Stimulated activated CD4-positive, alpha-beta T cell treated with anti-CD3 and anti-CD28 coated beads, Interleukin-4, amount 100 ng/mL, for 48 hours (primary cell): ENCODE measurements around the gene MRTFA.

Source experiments
- DNase-seq, 2 donors: peaks; one replicate each; pipeline ENCODE4 v3.0.0-alpha.2; 2020; ENCODE audit warnings: low read depth in 2 of 2

Gene MRTFA

GRCh38 chr22:40428796-40429195, 207.7 kb downstream of the MRTFA start:
- DNase-seq, result no peak

- DNase-seq, result no peak
These were observed 209.8 kb downstream of the MRTFA start for GRCh38 chr22:40426594-40427333.

DNA sequence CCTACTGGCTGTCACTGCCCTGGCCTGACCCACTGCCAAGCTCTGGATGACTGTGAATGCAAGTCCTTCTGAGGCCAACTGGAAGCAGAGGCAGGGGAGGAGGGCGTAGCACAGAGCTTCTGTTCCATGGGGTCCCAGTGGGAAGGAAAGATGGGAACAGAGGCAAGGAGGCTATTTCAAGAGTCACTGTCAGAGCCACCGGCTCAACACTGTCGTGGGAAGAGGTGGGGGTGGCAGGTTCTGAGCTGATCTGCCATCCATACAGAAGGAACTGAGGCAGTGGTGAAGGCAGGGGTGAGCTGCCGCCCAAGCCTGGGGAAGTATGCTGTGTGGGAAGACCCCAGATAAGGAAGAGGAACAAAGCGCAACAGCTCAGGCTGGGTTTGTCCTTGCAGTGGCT, 211.4 kb downstream of the MRTFA start:
- no peak for DNase-seq

DNA sequence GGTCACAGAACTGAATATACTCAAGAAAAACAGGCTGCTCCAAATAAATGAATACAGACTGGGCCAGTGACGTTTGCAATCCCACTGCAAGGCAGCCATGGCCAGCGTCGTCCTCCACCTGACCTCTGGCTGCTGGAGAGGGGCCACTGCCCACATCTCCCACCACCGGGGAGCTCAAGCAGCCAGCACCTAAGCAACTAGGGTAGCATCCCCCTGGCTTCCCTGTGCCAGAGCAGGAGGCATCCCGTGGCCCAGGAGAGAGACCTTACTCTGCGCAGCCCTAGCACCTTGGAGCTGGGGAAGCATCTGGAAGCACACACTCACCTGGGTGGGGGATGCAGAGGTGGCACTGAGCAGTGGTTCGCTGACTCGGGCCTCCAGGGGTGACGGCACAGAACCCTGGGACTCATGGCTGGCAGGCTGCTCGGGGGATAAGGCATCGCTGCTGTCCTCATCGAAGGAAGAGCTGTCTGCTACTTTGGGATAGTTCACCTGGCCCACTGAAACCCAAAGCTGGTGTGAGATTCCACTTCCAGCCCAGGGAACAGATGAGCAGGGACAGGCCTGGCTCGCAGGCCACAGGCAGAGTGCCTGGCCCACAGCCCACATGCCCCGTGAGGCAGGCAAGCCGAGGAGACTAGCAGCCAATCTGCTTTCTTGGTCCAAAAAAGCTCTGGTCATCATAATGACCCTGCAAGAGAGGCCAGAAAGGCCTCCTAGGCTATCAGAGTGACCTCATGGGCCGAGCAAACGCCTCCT, 212.5 kb downstream of the MRTFA start:
- DNase-seq, result no peak

DNA sequence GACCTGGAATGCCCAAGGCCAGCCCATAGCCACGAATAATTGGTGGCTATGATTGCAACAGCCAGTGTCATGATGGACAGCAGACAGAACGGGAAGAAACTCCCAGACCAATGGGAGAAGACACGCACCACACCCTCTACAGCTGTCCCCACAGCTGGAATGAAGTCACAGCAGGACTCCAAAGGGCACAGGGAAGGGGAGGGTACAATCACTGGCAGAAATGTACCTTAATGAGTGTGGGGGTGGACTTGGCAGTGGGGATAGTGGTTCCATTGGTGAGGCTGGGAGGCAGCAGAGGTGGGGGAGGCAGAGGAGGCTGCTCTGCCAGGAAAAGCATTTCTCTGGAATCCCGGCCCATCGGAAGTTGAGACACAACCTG, 213.2 kb downstream of the MRTFA start:
- DNase-seq, result no peak

- DNase-seq, result no peak
These were observed 213.8 kb downstream of the MRTFA start for GRCh38 chr22:40422558-40423309.

DNA sequence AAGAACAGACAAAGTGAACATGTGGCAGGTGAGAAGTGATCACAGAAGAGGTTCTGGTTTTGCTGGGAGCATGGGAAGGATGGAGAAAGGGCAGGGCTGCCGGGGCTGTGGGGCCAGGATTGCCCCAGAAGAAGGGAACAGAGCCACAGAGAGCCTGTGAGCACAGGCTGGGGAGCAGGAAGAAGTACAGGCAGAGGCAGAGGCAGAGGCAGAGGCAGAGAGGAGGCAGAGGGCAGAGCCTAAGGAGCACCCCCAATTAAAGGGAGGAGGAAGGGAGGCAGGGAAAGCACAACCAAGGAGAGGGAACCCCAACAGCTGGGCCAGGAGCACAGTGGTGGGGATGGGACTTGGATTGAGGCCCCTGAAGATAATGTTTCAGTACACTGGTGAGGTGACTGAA, 214.6 kb downstream of the MRTFA start:
- no peak for DNase-seq

DNA sequence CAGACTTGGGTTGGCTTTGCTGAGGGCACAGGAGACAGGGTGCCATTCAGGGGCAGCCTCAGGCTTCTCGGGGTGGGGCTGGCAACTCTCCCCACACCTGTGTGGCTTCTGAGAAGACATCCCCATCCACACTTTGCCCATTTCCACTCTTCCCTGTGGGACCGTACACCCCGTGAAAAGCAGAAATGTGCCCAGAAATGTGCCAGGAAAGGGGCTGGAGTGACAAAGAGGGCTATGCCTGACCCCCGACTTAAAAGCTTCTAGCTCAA, 215.5 kb downstream of the MRTFA start:
- DNase-seq, result no peak

- DNase-seq, result no peak
These were observed 216.0 kb downstream of the MRTFA start for GRCh38 chr22:40420341-40421081.

DNA sequence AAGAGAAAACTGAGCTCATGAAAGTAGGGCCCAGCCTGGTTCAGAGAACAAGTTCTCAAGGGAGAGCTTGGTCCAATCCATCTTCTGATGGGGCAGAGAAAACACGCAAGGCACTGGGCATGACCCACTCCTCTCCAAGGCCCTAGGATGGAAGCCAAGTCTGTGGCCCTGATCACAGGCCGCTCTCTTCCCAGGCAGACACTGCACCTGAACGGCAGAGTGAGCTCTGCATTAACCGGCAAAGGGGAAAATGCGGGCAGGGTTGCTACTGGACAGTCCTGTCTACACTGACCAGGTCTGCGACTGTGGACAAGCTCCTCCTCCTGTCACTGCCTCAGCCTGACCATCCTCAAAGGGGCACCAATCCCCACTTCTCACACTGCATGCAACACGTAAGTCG, 216.8 kb downstream of the MRTFA start:
- DNase-seq, result no peak

GRCh38 chr22:40418366-40419201, 217.9 kb downstream of the MRTFA start:
- DNase-seq, result no peak

DNA sequence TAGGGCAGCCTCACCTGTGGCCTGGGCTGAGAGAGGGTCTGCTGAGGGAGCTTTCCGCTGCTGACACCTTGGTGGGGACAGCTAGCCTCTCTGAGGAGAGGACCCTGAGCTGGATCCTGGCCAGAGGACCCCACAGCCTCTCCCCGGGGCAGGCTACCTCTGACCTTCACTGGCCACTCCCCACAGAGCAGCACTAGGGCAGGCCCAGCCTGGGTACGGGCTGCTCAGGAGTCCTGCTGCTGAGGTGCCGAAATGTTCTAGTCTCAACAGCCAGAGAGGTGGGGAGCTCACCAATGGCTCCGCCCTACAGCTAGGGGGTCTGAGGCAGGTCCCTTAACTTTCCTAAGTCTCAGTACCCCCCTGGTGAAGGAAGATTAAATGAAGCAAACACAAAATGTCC, 218.6 kb downstream of the MRTFA start:
- no peak for DNase-seq

GRCh38 chr22:40417041-40417440, 219.5 kb downstream of the MRTFA start:
- no peak for DNase-seq

DNA sequence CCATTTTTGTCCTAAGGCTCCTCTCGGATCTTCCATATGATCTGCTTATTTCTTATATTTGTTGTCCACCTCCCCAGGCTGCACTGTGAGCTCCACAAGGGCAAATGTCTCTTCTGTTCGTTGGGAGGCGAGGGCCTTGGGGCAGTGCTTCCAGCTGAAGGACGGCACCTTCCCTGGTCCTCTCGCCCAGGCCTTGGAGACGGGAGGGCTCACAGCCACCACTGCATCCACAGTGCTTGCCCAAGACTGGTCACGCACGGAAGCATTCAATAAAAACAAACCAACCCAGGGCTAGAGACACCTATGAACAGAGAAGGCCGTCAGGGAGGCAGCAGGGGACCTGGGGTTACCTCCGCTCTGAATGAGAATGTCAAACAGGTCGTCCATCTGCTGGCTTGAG, 219.9 kb downstream of the MRTFA start:
- DNase-seq, result no peak

GRCh38 chr22:40416267-40416570, 220.3 kb downstream of the MRTFA start:
- no peak for DNase-seq

- no peak for DNase-seq
These were observed 220.8 kb downstream of the MRTFA start for GRCh38 chr22:40415531-40416266.

GRCh38 chr22:40414838-40415505, 221.5 kb downstream of the MRTFA start:
- DNase-seq, result no peak

DNA sequence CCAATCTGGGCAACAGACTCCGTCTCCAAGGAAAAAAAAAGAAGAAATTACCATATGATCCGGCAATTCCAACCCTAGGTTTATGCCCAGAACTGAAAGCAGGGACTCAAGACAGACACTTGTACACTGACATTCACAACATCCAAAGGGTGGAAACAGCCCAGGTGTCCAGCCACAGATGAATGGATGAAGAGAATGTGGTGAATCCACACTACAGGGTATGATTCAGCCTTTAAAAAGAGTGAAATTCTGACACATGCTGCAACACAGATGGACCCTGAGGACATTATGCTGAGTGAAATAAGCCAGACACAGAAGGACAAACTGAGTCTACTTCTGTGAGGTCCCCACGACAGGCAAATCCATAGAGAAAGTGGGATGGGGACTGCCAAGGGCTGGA, 222.2 kb downstream of the MRTFA start:
- no peak for DNase-seq

DNA sequence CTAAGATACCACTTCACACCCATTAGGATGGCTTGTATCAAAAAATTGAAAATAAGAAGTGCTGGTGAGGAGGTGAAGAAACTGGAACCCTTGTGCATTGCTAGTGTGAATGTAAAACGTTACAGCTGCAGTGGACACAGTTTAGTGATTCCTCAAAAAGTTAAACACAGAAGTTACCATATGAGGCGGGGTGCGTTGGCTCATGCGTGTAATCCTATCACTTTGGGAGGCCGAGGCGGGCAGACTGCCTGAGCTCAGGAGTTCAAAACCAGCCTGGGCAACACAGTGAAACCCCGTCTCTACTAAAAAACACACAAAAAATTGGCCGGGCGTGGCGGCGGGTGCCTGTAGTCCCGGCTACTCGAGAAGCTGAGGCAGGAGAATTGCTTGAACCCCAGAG, 222.6 kb downstream of the MRTFA start:
- no peak for DNase-seq

GRCh38 chr22:40412441-40412840, 224.1 kb downstream of the MRTFA start:
- DNase-seq, result no peak
